ENCODE data around the gene NPFFR1.

NPFFR1 gene

DNA sequence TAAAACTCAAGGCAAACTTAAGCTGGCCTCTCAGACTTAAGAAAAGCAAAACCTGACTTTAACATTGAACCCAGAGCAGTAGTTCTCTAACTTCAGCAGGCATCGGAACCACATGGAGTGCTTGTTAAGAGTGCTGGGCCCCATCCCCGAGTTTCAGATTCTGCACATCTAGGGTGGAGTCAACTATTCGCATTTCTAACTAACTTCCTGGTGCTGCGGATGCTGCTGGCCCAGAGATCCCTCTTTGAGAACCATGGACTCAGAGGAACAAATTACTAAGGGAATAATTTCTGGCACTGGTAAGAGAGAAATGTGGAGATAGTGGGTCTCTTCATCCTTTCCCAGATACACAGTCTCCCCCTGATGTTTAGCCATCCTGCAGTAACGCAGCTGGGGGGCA lies 14.6 kb upstream of the NPFFR1 start:
- peaks cover 8% of the 10 kb centered on the region for H3K4me1 Mint-ChIP-seq
- H3K27ac Mint-ChIP-seq: no peak overlapping the region
- no peak overlapping the region for H3K4me3 Mint-ChIP-seq
- no peaks in the 10 kb centered on the region for H3K27me3 Mint-ChIP-seq (ENCODE audit: low read depth)
- H3K36me3 Mint-ChIP-seq (ENCODE audit: low read depth): no peaks in the 10 kb centered on the region
- TF ChIP-seq, protein P1, sequence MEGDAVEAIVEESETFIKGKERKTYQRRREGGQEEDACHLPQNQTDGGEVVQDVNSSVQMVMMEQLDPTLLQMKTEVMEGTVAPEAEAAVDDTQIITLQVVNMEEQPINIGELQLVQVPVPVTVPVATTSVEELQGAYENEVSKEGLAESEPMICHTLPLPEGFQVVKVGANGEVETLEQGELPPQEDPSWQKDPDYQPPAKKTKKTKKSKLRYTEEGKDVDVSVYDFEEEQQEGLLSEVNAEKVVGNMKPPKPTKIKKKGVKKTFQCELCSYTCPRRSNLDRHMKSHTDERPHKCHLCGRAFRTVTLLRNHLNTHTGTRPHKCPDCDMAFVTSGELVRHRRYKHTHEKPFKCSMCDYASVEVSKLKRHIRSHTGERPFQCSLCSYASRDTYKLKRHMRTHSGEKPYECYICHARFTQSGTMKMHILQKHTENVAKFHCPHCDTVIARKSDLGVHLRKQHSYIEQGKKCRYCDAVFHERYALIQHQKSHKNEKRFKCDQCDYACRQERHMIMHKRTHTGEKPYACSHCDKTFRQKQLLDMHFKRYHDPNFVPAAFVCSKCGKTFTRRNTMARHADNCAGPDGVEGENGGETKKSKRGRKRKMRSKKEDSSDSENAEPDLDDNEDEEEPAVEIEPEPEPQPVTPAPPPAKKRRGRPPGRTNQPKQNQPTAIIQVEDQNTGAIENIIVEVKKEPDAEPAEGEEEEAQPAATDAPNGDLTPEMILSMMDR (IDR thresholded peaks at IDR 0.05; ENCODE audit: unreplicated experiment in 3 of 3): no peak
- no peaks in the 10 kb centered on the region for H3K9me3 Mint-ChIP-seq

DNA sequence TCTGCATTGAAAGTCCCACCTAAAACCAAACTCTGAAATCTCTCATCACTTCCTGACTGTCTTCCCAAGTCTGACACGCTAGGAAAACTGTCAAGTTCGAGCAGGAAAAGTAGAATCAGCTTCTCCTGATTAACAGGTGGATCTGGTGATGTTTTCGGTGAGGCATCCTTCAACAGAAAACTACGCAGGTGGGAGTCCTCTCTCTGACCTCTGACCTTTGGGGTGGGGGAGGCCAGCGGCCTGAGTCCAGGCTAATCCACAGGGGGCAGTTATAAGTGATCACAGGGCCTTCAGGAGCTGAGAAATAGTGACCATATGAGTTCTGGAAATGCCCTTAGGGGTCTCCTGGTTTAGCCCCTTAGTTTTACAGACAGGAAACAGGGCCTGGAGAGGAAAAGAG lies 13.4 kb upstream of the NPFFR1 start:
- H3K9me3 Mint-ChIP-seq: no peaks in the 10 kb centered on the region
- no peak overlapping the region for H3K4me3 Mint-ChIP-seq
- H3K36me3 Mint-ChIP-seq (ENCODE audit: low read depth): no peaks in the 10 kb centered on the region
- no peaks in the 10 kb centered on the region for H3K27me3 Mint-ChIP-seq (ENCODE audit: low read depth)
- peaks cover 8% of the 10 kb centered on the region for H3K4me1 Mint-ChIP-seq
- TF ChIP-seq, protein P1 (IDR thresholded peaks at IDR 0.05; ENCODE audit: unreplicated experiment in 3 of 3): no peak
- H3K27ac Mint-ChIP-seq: no peak overlapping the region

- H3K27ac Mint-ChIP-seq: no peak overlapping the region
- TF ChIP-seq, protein P1 (IDR thresholded peaks at IDR 0.05; ENCODE audit: unreplicated experiment in 3 of 3): no peak
- H3K27me3 Mint-ChIP-seq (ENCODE audit: low read depth): no peaks in the 10 kb centered on the region
- no peak overlapping the region for H3K4me3 Mint-ChIP-seq
- no peaks in the 10 kb centered on the region for H3K9me3 Mint-ChIP-seq
- no peaks in the 10 kb centered on the region for H3K36me3 Mint-ChIP-seq (ENCODE audit: low read depth)
- peaks cover 8% of the 10 kb centered on the region for H3K4me1 Mint-ChIP-seq
Observed at GRCh38 chr10:70296406-70296899, 12.6 kb upstream of the NPFFR1 start.

GRCh38 chr10:70295926-70296325 lies 12.1 kb upstream of the NPFFR1 start:
- TF ChIP-seq, protein P1 (IDR thresholded peaks at IDR 0.05; ENCODE audit: unreplicated experiment in 3 of 3): no peak
- H3K4me1 Mint-ChIP-seq: peaks cover 8% of the 10 kb centered on the region
- H3K4me3 Mint-ChIP-seq: no peak overlapping the region
- no peak overlapping the region for H3K27ac Mint-ChIP-seq
- H3K9me3 Mint-ChIP-seq: no peaks in the 10 kb centered on the region
- no peaks in the 10 kb centered on the region for H3K27me3 Mint-ChIP-seq (ENCODE audit: low read depth)
- H3K36me3 Mint-ChIP-seq (ENCODE audit: low read depth): no peaks in the 10 kb centered on the region

DNA sequence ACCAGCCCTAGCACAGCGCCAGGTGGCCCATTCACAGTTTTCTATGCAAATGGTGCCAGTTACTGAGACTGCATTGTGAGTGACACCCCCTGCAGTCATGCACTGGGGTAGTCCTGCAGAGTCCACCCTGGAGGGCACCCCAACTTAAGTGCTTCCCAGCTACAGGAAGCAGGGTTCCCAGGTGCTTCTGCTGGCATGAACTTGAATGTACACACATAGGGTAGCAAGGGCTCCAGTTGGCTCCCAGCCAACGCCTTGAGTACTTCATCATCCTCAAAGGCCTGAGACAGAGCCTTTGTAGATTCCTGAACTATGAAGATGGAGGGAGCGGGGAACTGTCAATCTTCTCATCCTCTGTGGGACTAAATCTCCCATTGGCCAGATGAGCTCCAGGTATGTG lies 11.5 kb upstream of the NPFFR1 start:
- Mint-ChIP-seq H3K4me3 (no peak overlapping the region), H3K4me1 (peaks cover 8% of the 10 kb centered on the region), H3K27ac (no peak overlapping the region), H3K27me3 (ENCODE audit: low read depth) (no peaks in the 10 kb centered on the region), H3K36me3 (ENCODE audit: low read depth) (no peaks in the 10 kb centered on the region), H3K9me3 (no peaks in the 10 kb centered on the region)
- TF ChIP-seq, protein P1 (IDR thresholded peaks at IDR 0.05; ENCODE audit: unreplicated experiment in 3 of 3): no peak

DNA sequence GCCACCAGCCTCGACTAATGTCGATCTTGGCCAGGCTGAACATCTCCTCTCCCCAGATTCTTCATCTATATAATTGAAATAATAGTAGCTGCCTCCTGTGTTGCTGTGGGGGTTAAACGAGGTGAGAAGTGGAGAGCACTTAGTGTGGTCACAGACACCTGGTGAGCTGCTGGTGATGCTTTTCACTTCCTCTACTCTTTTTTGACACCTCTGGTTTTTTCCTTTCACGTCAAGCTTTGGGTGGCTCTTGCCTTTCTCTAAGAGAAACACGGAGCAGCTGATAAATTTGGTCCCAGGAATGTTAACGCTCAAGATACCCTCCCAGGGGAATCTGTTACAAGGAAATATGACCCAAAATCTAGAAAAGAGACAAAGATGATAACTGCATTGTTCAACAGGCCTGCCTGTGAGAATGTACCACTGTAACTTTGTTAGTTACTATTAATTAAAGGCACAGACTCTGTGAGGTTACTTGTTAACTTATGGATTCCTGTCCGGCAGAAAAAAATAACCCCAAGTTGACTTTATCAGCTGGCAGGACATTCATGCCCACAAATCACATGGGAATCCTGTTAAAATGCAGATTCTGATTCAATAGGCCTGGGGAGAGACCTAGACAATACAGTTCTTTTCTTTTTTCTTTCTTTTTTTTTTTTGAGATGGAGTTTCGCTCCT lies 9.5 kb upstream of the NPFFR1 start:
- no peaks in the 10 kb centered on the region for H3K9me3 Mint-ChIP-seq
- no peaks in the 10 kb centered on the region for H3K36me3 Mint-ChIP-seq (ENCODE audit: low read depth)
- peaks cover 7% of the 10 kb centered on the region for H3K27me3 Mint-ChIP-seq (ENCODE audit: low read depth)
- H3K4me1 Mint-ChIP-seq: peaks cover 8% of the 10 kb centered on the region
- H3K27ac Mint-ChIP-seq: peak overlapping the region in 1 of 3 experiments; percentile 7
- TF ChIP-seq, protein P1 (IDR thresholded peaks at IDR 0.05; ENCODE audit: unreplicated experiment in 3 of 3): no peak
- no peak overlapping the region for H3K4me3 Mint-ChIP-seq

Measured in nephron (organoid).